Neuronal stem cell (in vitro differentiated cells): Measurements from ENCODE around the gene RYR1.

ENCODE experiments used
- DNase-seq: peaks from one replicate; pipeline ENCODE4 v3.0.0-alpha.2; 2013; ENCODE audit warnings: low spot score
- H2AFZ ChIP-seq: one replicate; pipeline ENCODE4 v1.6.1; 2013; ENCODE audit warnings: mild to moderate bottlenecking, low read length, inconsistent platforms
- H2AK5ac ChIP-seq: 2 replicates; pipeline ENCODE4 v1.6.1; 2013; ENCODE audit warnings: low read depth, mild to moderate bottlenecking, inconsistent platforms, low read length, moderate library complexity, mixed read lengths
- H2BK120ac ChIP-seq: 2 replicates; pipeline ENCODE4 v1.6.1; 2013; ENCODE audit warnings: low read depth, mild to moderate bottlenecking, inconsistent platforms, low read length, moderate library complexity, mixed read lengths
- H2BK12ac ChIP-seq: one replicate; pipeline ENCODE4 v1.6.1; 2013; ENCODE audit warnings: low read length, inconsistent platforms
- H2BK15ac ChIP-seq: 2 replicates; pipeline ENCODE4 v1.6.1; 2013; ENCODE audit warnings: mild to moderate bottlenecking, low read length, inconsistent platforms, mixed read lengths
- H2BK5ac ChIP-seq: one replicate; pipeline ENCODE4 v1.6.1; 2013; ENCODE audit warnings: inconsistent platforms, mild to moderate bottlenecking, low read length, moderate library complexity
- H3K14ac ChIP-seq: one replicate; pipeline ENCODE4 v1.6.1; 2013; ENCODE audit warnings: low read length, inconsistent platforms
- H3K18ac ChIP-seq: 2 replicates; pipeline ENCODE4 v1.6.1; 2013; ENCODE audit warnings: low read length, inconsistent platforms
- H3K23ac ChIP-seq: 2 replicates; pipeline ENCODE4 v1.6.1; 2013; ENCODE audit warnings: low read depth, mild to moderate bottlenecking, mixed read lengths, low read length, inconsistent platforms; ENCODE audit not compliant: poor library complexity
- H3K27ac ChIP-seq: replicated peaks from 3 replicates; pipeline ENCODE4 v1.5.1; 2013; ENCODE audit warnings: low read length, inconsistent platforms
- H3K27me3 ChIP-seq, 3 experiments: 2 replicates each; pipeline ENCODE4 v1.6.1; 2013; ENCODE audit warnings: low read length in 3 of 3, mild to moderate bottlenecking in 2 of 3, inconsistent platforms in 1 of 3, low read depth in 1 of 3, mixed read lengths in 1 of 3, moderate library complexity in 1 of 3; ENCODE audit not compliant: control insufficient read depth in 3 of 3, insufficient read depth in 3 of 3
- H3K36me3 ChIP-seq, 2 donors: replicated peaks in 1 of 2; 2 replicates each; pipeline ENCODE4 v1.6.1; 2013; ENCODE audit warnings: low read length in 2 of 2; ENCODE audit not compliant: control insufficient read depth in 2 of 2, insufficient read depth in 2 of 2
- H3K4ac ChIP-seq: 2 replicates; pipeline ENCODE4 v1.6.1; 2013; ENCODE audit warnings: inconsistent platforms, mild to moderate bottlenecking, low read length, moderate library complexity
- H3K4me1 ChIP-seq, 2 donors: 1 replicate in 1 of 2; 2 replicates in 1 of 2; pipeline ENCODE4 v1.6.1; 2013; ENCODE audit warnings: low read length in 2 of 2, low read depth in 1 of 2; ENCODE audit not compliant: control insufficient read depth in 2 of 2, insufficient read depth in 1 of 2
- H3K4me2 ChIP-seq: one replicate; pipeline ENCODE4 v1.6.1; 2013; ENCODE audit warnings: mild to moderate bottlenecking, low read length, inconsistent platforms; ENCODE audit not compliant: insufficient read depth, poor library complexity, severe bottlenecking
- H3K4me3 ChIP-seq, 2 donors: 2 replicates each; pipeline ENCODE4 v1.5.1; 2013; ENCODE audit warnings: low read length in 2 of 2, mild to moderate bottlenecking in 2 of 2, inconsistent platforms in 1 of 2, moderate library complexity in 1 of 2
- H3K79me1 ChIP-seq: one replicate; pipeline ENCODE4 v1.6.1; 2013; ENCODE audit warnings: low read depth, mild to moderate bottlenecking, inconsistent platforms, low read length, moderate library complexity
- H3K9ac ChIP-seq: one replicate; pipeline ENCODE4 v1.6.1; 2013; ENCODE audit warnings: mild to moderate bottlenecking, low read depth, low read length, inconsistent platforms; ENCODE audit not compliant: poor library complexity
- H3K9me3 ChIP-seq, 2 donors: replicated peaks in 1 of 2; 2 replicates each; pipeline versions ENCODE3 to v1.6.1; 2013; ENCODE audit warnings: low read length in 2 of 2, mild to moderate bottlenecking in 2 of 2, inconsistent platforms in 1 of 2, low read depth in 1 of 2, mixed read lengths in 1 of 2, moderate library complexity in 1 of 2; ENCODE audit not compliant: control insufficient read depth in 2 of 2, insufficient read depth in 1 of 2
- H4K8ac ChIP-seq: one replicate; pipeline ENCODE4 v1.6.1; 2013; ENCODE audit warnings: low read depth, mild to moderate bottlenecking, inconsistent platforms, low read length, moderate library complexity
- H4K91ac ChIP-seq: one replicate; pipeline ENCODE4 v1.6.1; 2013; ENCODE audit warnings: low read length, low read depth, mild to moderate bottlenecking, inconsistent platforms; ENCODE audit not compliant: poor library complexity
- WGBS, 2 donors: extraction: QIAGEN DNeasy Blood & Tissue Kit; methylation state at CpG; one replicate each; pipeline ENCODE4 v1.1.7; 2013; ENCODE audit warnings: missing lambda C conversion rate in 2 of 2, mixed read lengths in 1 of 2; ENCODE audit not compliant: insufficient read length in 2 of 2, insufficient replicate concordance in 1 of 2; ENCODE audit errors: extremely low coverage in 2 of 2; 5-methylcytosine and 5-hydroxymethylcytosine counted together

Gene RYR1

GRCh38 chr19:38547421-38547820 is 113.9 kb downstream of the RYR1 start:
- no peak overlapping the region for H2BK5ac ChIP-seq
- no peaks in the 10 kb centered on the region for H3K27me3 ChIP-seq
- peaks cover 0 to 1% of the 10 kb centered on the region in 2 donors for H3K9me3 ChIP-seq
- no peak overlapping the region for H2AK5ac ChIP-seq
- H3K14ac ChIP-seq, result no peak overlapping the region
- no peaks in the 10 kb centered on the region for H3K79me1 ChIP-seq
- no peak overlapping the region for H3K4ac ChIP-seq
- no peak overlapping the region for H4K8ac ChIP-seq
- no peak overlapping the region for H2AFZ ChIP-seq
- no peak overlapping the region for H3K18ac ChIP-seq
- no peaks in the 10 kb centered on the region for H3K4me1 ChIP-seq
- H3K4me2 ChIP-seq, result no peak overlapping the region
- H3K36me3 ChIP-seq, result no peaks in the 10 kb centered on the region
- H2BK12ac ChIP-seq, result no peak overlapping the region
- H3K9ac ChIP-seq, result no peak overlapping the region
- no peak overlapping the region for H2BK15ac ChIP-seq
- no peak overlapping the region for H2BK120ac ChIP-seq
- H3K4me3 ChIP-seq, result no peak overlapping the region
- H4K91ac ChIP-seq, result no peak overlapping the region
- H3K23ac ChIP-seq, result no peak overlapping the region
- H3K27ac ChIP-seq, result no peak overlapping the region
- no CpG with 5 or more reads among the region's 5 CpGs for WGBS, 2 donors
- no peak for DNase-seq

- Histone ChIP-seq H3K4me1 (no peaks in the 10 kb centered on the region), H2BK15ac (no peak overlapping the region), H2AFZ (no peak overlapping the region), H3K9me3 (no peaks in the 10 kb centered on the region), H2BK120ac (no peak overlapping the region), H3K36me3 (no peaks in the 10 kb centered on the region), H3K4me2 (no peak overlapping the region), H3K23ac (no peak overlapping the region), H3K14ac (no peak overlapping the region), H3K27me3 (no peaks in the 10 kb centered on the region), H2BK12ac (no peak overlapping the region), H4K8ac (no peak overlapping the region), H2AK5ac (no peak overlapping the region), H3K4ac (no peak overlapping the region), H2BK5ac (no peak overlapping the region), H3K18ac (no peak overlapping the region), H3K4me3 (no peak overlapping the region), H3K27ac (no peak overlapping the region), H4K91ac (no peak overlapping the region), H3K9ac (no peak overlapping the region), H3K79me1 (no peaks in the 10 kb centered on the region)
- WGBS, 2 donors, result no CpG with 5 or more reads among the region's 5 CpGs
- no peak for DNase-seq
Observed at GRCh38 chr19:38549061-38549460, 115.6 kb downstream of the RYR1 start.

- no CpG with 5 or more reads among the region's 4 CpGs for WGBS, 2 donors
- H4K91ac ChIP-seq, result no peak overlapping the region
- H3K79me1 ChIP-seq, result no peaks in the 10 kb centered on the region
- no peaks in the 10 kb centered on the region for H3K27me3 ChIP-seq
- H3K36me3 ChIP-seq, result no peaks in the 10 kb centered on the region
- no peak overlapping the region for H4K8ac ChIP-seq
- H3K27ac ChIP-seq, result no peak overlapping the region
- no peak overlapping the region for H2BK5ac ChIP-seq
- no peak overlapping the region for H3K4me2 ChIP-seq
- H2BK15ac ChIP-seq, result no peak overlapping the region
- no peak overlapping the region for H3K4ac ChIP-seq
- H2BK12ac ChIP-seq, result no peak overlapping the region
- H3K9ac ChIP-seq, result no peak overlapping the region
- no peak overlapping the region for H3K4me3 ChIP-seq
- no peak overlapping the region for H2AK5ac ChIP-seq
- H3K23ac ChIP-seq, result no peak overlapping the region
- H2AFZ ChIP-seq, result no peak overlapping the region
- H3K14ac ChIP-seq, result no peak overlapping the region
- no peaks in the 10 kb centered on the region for H3K4me1 ChIP-seq
- H3K18ac ChIP-seq, result no peak overlapping the region
- DNase-seq, result no peak
- no peak overlapping the region for H2BK120ac ChIP-seq
- H3K9me3 ChIP-seq, result no peaks in the 10 kb centered on the region
Observed at GRCh38 chr19:38549942-38550341, 116.5 kb downstream of the RYR1 start.

GRCh38 chr19:38550376-38550775 is 116.9 kb downstream of the RYR1 start:
- DNase-seq, result no peak
- Histone ChIP-seq H3K36me3 (no peaks in the 10 kb centered on the region), H3K14ac (no peak overlapping the region), H2AK5ac (no peak overlapping the region), H4K8ac (no peak overlapping the region), H2BK120ac (no peak overlapping the region), H3K4ac (no peak overlapping the region), H3K9me3 (no peaks in the 10 kb centered on the region), H4K91ac (no peak overlapping the region), H3K4me1 (no peaks in the 10 kb centered on the region), H3K9ac (no peak overlapping the region), H3K23ac (no peak overlapping the region), H2BK5ac (no peak overlapping the region), H3K4me2 (no peak overlapping the region), H3K4me3 (no peak overlapping the region), H3K18ac (no peak overlapping the region), H3K27me3 (no peaks in the 10 kb centered on the region), H2BK12ac (no peak overlapping the region), H2AFZ (no peak overlapping the region), H3K79me1 (no peaks in the 10 kb centered on the region), H2BK15ac (no peak overlapping the region), H3K27ac (no peak overlapping the region)
- WGBS, 2 donors, result no CpG with 5 or more reads among the region's 3 CpGs
